GM12878 (cell line): ENCODE data around the gene TRIM61. TPM values are rescaled to one million over a fixed set of nuclear protein-coding genes. Genes with fewer than 3 reads are reported as not detected.
"Not testable (repeated sequence)": the region's sequence is repeated elsewhere in the genome, so short reads cannot be mapped to it uniquely, and the experiment has no call there.

Experiments
- ATAC-seq: fragments of 200-7000 bp; cut with Tn5 transposase; 3 replicates; pipeline ENCODE4 v1.9.1; 2020; ENCODE audit warnings: mild to moderate bottlenecking, moderate library complexity
- BruUV-seq: library from RNA; stranded (reverse); fragments of 400-500 nt; replicated peaks from 2 replicates; lab custom pipeline; 2021; lab: Mats Ljungman, UMichigan
- CTCF ChIA-PET: fragments of 300-600 bp; sonication (Branson Sonifier 250); formaldehyde crosslinking; extraction: SDS; loops from one replicate; lab custom pipeline; 2021; ENCODE audit warnings: inconsistent platforms; lab: Yijun Ruan, JAX
- POLR2A ChIA-PET: fragments of 350-600 bp; formaldehyde crosslinking; extraction: SDS; loops from one replicate; lab custom pipeline; 2021; ENCODE audit warnings: inconsistent platforms; lab: Charles Lee
- RAD21 ChIA-PET: fragments of 300-600 bp; sonication (Branson Sonifier 250); formaldehyde crosslinking; loops from one replicate; lab custom pipeline; 2023; ENCODE audit warnings: antibody characterized with exemption; ENCODE audit not compliant: unreplicated experiment; lab: Charles Lee
- SMC1A ChIA-PET: fragments of 300-600 bp; sonication (Branson Sonifier 250); formaldehyde crosslinking; loops from one replicate; lab custom pipeline; 2023; ENCODE audit not compliant: unreplicated experiment, uncharacterized antibody; lab: Charles Lee
- DNase-seq: peaks from one replicate; pipeline ENCODE4 v3.0.0-alpha.2; 2011; ENCODE audit warnings: low read depth, low spot score
- FAIRE-seq: peaks from 3 replicates; lab custom pipeline; 2011; peaks lifted over from hg19 to GRCh38; lab: Jason Lieb, UNC
- H2AFZ ChIP-seq: 2 replicates; pipeline ENCODE4 v1.6.0; 2011; ENCODE audit warnings: low read depth, low read length, control low read depth; ENCODE audit not compliant: control insufficient read depth
- H3K27ac ChIP-seq: 2 replicates; pipeline ENCODE4 v1.5.1; 2011; ENCODE audit warnings: control low read depth; ENCODE audit not compliant: control insufficient read depth, insufficient read depth
- H3K27me3 ChIP-seq, 2 experiments: replicated peaks in 1 of 2; 2 replicates each; pipeline versions ENCODE4 v1.6.0 to v1.6.1; 2011; ENCODE audit warnings: low read length in 1 of 2; ENCODE audit not compliant: control insufficient read depth in 2 of 2, insufficient read depth in 2 of 2
- H3K36me3 ChIP-seq, 2 experiments: 2 replicates each; pipeline ENCODE4 v1.5.1; 2011; ENCODE audit warnings: low read length in 1 of 2; ENCODE audit not compliant: control insufficient read depth in 2 of 2, insufficient read depth in 2 of 2
- H3K4me1 ChIP-seq: 2 replicates; pipeline ENCODE4 v1.6.1; 2011; ENCODE audit warnings: mild to moderate bottlenecking, low read length, moderate library complexity, mixed read lengths; ENCODE audit not compliant: control insufficient read depth, insufficient read depth
- H3K4me2 ChIP-seq: 2 replicates; pipeline ENCODE4 v1.6.0; 2011; ENCODE audit warnings: control low read depth; ENCODE audit not compliant: control insufficient read depth, insufficient read depth
- H3K4me3 ChIP-seq: fragments of 200-600 bp; sonication (generic); 2 replicates; pipeline ENCODE4 v1.5.1; 2016
- H3K79me2 ChIP-seq: 2 replicates; pipeline ENCODE4 v1.6.0; 2011; ENCODE audit warnings: low read length; ENCODE audit not compliant: control insufficient read depth, insufficient read depth
- H3K9ac ChIP-seq: 2 replicates; pipeline ENCODE4 v1.8.0; 2011; ENCODE audit warnings: low read length, control low read depth, mixed read lengths; ENCODE audit not compliant: control insufficient read depth, insufficient read depth
- H3K9me3 ChIP-seq: replicated peaks from 3 replicates; pipeline ENCODE4 v1.5.1; 2011; ENCODE audit warnings: mild to moderate bottlenecking, low read length; ENCODE audit not compliant: control insufficient read depth, insufficient read depth
- H4K20me1 ChIP-seq: 2 replicates; pipeline ENCODE4 v1.6.0; 2011; ENCODE audit not compliant: control insufficient read depth, insufficient read depth
- IKZF1 ChIP-seq: fragments of 450-650 bp; conservative IDR thresholded peaks from 2 replicates; pipeline ENCODE4 v1.6.1; 2017; ENCODE audit warnings: antibody characterized with exemption, mild to moderate bottlenecking
- MXI1 ChIP-seq: fragments of 150-350 bp; IDR thresholded peaks from 2 replicates; pipeline ENCODE4 v1.6.1; 2011; ENCODE audit warnings: low read depth, mild to moderate bottlenecking, inconsistent platforms, low read length, improper control_type of control experiment
- NR2F1 ChIP-seq: fragments of 450-650 bp; conservative IDR thresholded peaks from 2 replicates; pipeline ENCODE4 v1.6.1; 2017; ENCODE audit warnings: mild to moderate bottlenecking
- RAD51 ChIP-seq: fragments of 450-650 bp; IDR thresholded peaks from 2 replicates; pipeline ENCODE4 v1.6.1; 2016; ENCODE audit warnings: moderate library complexity, mild to moderate bottlenecking, inconsistent platforms
- SMAD5 ChIP-seq: IDR thresholded peaks from 2 replicates; pipeline ENCODE4 v1.6.1; 2016; ENCODE audit warnings: antibody characterized with exemption, low read depth
- WGBS: methylation state at CpG from one replicate; pipeline ENCODE4 v1.1.6; 2016; ENCODE audit warnings: low lambda C conversion rate; ENCODE audit not compliant: insufficient replicate concordance, insufficient coverage; ENCODE audit errors: missing lambda C conversion rate; 5-methylcytosine and 5-hydroxymethylcytosine counted together
- in situ Hi-C: fragments of 300-500 bp; cut with MboI; formaldehyde crosslinking; loops from 9 replicates; pipeline ENCODE4 v1.14.3; 2018; ENCODE audit warnings: mixed read lengths
- intact Hi-C: fragments of 100-400 bp; cut with micrococcal nuclease; formaldehyde crosslinking; loops from one replicate; pipeline ENCODE4 v1.14.2; 2022; ENCODE audit not compliant: unreplicated experiment
- polyA plus RNA-seq, 11 experiments: library from polyadenylated mRNA; depleted of rRNA in 4 of 11; unstranded in 6 of 11; stranded (reverse) in 5 of 11; fragments of >200 nt; fragmentation: Nextera tagmentation in 4 of 11; fragmentation: Illumina TruSeq in 1 of 11; extraction: Ambion mirVana in 4 of 11; extraction: Trizol in 1 of 11; gene quantifications; 1 replicate in 1 of 11; 2 replicates in 10 of 11; pipeline versions ENCODE4 v1.2.1 to v1.2.3, GENCODE V29; 2011 to 2016; ENCODE audit warnings: inconsistent platforms in 2 of 11, missing spikeins in 2 of 11, low read depth in 1 of 11
- total RNA-seq, 4 experiments: library from RNA; depleted of rRNA in 3 of 4; stranded (reverse); fragments of >200 nt in 3 of 4; fragmentation: Illumina TruSeq in 1 of 4; extraction: Trizol in 1 of 4; gene quantifications; 2 replicates each; pipeline versions ENCODE4 v1.2.1 to v1.2.3, GENCODE V29; 2013 to 2021
- TF ChIP-seq, protein P1 (sequence below): IDR thresholded peaks from 2 replicates; pipeline ENCODE4 v1.6.1; 2011; ENCODE audit warnings: borderline replicate concordance, low read depth, mild to moderate bottlenecking, moderate library complexity, mixed read lengths, low read length; ENCODE audit not compliant: insufficient read depth; ENCODE audit errors: extremely low read length
- TF ChIP-seq, protein P2 (sequence below): fragments of 450-650 bp; IDR thresholded peaks from 2 replicates; pipeline ENCODE4 v1.6.1; 2016; ENCODE audit warnings: mild to moderate bottlenecking
- TF ChIP-seq, protein P3 (sequence below): fragments of 450-650 bp; formaldehyde crosslinking; IDR thresholded peaks from 2 replicates; pipeline ENCODE4 v1.4.0; 2020; ENCODE audit warnings: mild to moderate bottlenecking, moderate library complexity

The TRIM61 gene
- total and polyA plus RNA-seq, 10 of the 15 experiments (the other 5 are each of a cell fraction or from before 2014, with no cell fraction given): 3.2 to 10.9 (median 5.7) TPM

DNA sequence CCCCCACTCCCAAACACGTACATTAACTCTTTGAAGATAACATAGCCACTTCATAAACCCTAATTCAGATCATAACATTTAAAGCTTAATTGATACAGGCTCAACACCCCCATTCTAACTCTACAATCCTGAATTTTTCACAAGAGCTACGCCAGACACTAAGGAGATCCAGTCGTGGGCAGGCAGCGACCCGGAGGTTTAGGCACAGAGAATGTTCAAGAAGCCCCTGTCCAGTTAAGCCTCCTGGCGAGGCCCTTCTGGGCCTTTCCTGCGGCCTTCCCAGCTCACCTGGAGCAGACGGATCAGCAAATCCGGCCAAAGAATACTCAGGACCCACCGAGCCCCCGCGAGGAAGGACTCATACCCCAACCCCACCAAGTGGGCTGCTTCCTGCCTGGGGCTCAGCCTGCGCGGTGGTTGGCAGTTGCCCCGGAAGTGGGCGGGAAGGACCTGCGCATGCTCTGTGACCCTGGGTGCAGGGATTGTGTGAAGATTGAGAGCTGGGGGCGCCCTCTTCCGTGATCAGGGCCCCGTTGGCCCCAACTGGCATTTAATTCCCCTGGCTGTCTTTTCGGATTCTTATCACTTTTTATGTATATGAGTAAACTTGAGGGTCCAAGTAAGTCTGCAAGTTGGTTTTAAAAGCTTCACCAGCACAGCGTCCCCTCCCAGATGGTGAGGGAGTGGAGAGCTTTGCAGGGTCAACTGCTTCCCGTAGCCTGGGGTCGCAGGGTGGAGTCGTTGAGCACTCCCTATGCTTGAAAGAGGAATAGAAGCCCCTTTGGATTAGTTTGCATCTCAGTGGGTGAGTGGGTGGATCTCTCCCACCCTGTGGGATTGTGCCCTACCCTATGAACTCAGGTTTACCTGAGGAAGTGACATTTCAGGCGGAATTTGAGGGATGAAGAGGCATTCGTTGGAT, at the start of gene TRIM61 (continued):
- TF ChIP-seq NR2F1 (peak; percentile 68; the same call in 1 of the 2 replicates), SMAD5 (peak; percentile 72; the same call in 1 of the 2 replicates), IKZF1 (0 out of 2 replicates have a peak, but pooled peaks have one; percentile 5), MXI1 (no peak), RAD51 (no peak)
- TF ChIP-seq, protein P1, sequence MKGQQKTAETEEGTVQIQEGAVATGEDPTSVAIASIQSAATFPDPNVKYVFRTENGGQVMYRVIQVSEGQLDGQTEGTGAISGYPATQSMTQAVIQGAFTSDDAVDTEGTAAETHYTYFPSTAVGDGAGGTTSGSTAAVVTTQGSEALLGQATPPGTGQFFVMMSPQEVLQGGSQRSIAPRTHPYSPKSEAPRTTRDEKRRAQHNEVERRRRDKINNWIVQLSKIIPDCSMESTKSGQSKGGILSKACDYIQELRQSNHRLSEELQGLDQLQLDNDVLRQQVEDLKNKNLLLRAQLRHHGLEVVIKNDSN: no peak
- TF ChIP-seq, protein P2, sequence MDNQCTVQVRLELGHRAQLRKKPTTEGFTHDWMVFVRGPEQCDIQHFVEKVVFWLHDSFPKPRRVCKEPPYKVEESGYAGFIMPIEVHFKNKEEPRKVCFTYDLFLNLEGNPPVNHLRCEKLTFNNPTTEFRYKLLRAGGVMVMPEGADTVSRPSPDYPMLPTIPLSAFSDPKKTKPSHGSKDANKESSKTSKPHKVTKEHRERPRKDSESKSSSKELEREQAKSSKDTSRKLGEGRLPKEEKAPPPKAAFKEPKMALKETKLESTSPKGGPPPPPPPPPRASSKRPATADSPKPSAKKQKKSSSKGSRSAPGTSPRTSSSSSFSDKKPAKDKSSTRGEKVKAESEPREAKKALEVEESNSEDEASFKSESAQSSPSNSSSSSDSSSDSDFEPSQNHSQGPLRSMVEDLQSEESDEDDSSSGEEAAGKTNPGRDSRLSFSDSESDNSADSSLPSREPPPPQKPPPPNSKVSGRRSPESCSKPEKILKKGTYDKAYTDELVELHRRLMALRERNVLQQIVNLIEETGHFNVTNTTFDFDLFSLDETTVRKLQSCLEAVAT: no peak
- TF ChIP-seq, protein P3, sequence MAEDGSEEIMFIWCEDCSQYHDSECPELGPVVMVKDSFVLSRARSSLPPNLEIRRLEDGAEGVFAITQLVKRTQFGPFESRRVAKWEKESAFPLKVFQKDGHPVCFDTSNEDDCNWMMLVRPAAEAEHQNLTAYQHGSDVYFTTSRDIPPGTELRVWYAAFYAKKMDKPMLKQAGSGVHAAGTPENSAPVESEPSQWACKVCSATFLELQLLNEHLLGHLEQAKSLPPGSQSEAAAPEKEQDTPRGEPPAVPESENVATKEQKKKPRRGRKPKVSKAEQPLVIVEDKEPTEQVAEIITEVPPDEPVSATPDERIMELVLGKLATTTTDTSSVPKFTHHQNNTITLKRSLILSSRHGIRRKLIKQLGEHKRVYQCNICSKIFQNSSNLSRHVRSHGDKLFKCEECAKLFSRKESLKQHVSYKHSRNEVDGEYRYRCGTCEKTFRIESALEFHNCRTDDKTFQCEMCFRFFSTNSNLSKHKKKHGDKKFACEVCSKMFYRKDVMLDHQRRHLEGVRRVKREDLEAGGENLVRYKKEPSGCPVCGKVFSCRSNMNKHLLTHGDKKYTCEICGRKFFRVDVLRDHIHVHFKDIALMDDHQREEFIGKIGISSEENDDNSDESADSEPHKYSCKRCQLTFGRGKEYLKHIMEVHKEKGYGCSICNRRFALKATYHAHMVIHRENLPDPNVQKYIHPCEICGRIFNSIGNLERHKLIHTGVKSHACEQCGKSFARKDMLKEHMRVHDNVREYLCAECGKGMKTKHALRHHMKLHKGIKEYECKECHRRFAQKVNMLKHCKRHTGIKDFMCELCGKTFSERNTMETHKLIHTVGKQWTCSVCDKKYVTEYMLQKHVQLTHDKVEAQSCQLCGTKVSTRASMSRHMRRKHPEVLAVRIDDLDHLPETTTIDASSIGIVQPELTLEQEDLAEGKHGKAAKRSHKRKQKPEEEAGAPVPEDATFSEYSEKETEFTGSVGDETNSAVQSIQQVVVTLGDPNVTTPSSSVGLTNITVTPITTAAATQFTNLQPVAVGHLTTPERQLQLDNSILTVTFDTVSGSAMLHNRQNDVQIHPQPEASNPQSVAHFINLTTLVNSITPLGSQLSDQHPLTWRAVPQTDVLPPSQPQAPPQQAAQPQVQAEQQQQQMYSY (CRISPR knock-in tag): no peak

DNA sequence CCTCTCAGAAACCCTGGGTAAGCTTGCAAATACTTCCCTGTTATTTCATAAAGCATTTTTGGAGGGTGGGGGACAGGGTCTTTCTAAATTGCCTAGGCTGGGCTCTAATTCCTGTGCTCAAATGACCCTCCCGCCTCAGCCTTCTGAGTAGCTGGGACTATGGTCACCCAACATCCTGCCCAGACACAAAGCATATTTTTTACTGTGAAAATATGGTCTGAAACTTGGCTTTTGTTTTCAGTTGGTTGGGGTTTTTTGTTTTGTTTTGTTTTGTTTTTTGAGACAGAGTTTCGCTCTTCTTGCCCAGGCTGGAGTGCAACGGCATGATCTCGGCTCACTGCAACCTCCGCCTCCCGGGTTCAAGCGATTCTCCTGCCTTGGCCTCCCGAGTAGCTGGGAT, 48.3 kb upstream of the TRIM61 start:
- H3K36me3 ChIP-seq, FAIRE-seq, SMC1A ChIA-PET, ATAC-seq, POLR2A ChIA-PET, H3K27ac ChIP-seq, H3K9me3 ChIP-seq, in situ Hi-C loops, H3K4me3 ChIP-seq, H3K4me2 ChIP-seq, H3K79me2 ChIP-seq, H3K4me1 ChIP-seq, H4K20me1 ChIP-seq, CTCF ChIA-PET, H3K9ac ChIP-seq, RAD21 ChIA-PET, BruUV-seq, H2AFZ ChIP-seq, intact Hi-C loops, H3K27me3 ChIP-seq, DNase-seq: not testable (repeated sequence)
- 66% methylated on average over 8 of the region's 8 CpGs for WGBS
